Fibroblast of peridontal ligament (primary cell): ENCODE results near the gene KCNMA1.

ENCODE experiments used
- DNase-seq: peaks from one replicate; pipeline ENCODE4 v3.0.0-alpha.2; 2010; ENCODE audit errors: extremely low read depth

KCNMA1 gene

GRCh38 chr10:77560052-77560451 is 77.6 kb downstream of the KCNMA1 start:
- no peak for DNase-seq

DNA sequence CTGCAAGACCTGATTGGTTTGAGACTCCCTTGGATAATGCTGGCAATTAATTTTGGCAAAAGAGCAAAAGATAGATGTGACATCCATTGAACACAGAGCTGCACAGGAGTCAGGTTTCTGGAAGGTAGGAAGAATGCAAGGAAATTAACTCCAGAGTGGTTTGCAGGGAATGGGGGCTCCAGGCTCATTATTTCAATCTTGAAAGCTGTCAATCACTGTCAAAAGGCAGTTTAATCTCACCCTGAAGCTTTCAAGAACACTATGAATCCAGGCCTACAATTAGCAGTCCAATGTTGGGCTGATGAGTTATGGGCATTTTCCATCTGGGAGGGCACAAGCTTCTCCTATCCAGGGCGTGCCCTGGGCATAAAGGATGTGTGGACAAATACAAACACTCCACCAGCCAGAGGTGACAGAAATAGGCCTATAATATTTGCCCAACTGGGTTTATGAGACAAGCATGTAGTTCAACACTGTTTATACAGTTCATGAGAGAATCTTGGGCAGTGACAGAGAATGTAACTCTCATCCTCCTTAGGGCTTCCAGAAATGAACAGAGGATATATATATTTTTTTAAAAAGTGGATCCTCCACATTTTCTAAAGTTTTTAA is 80.5 kb downstream of the KCNMA1 start:
- DNase-seq: no peak

GRCh38 chr10:77555591-77556212 is 81.9 kb downstream of the KCNMA1 start:
- DNase-seq: peak; percentile 75

- DNase-seq: no peak
Observed at GRCh38 chr10:77554996-77555397, 82.6 kb downstream of the KCNMA1 start.

DNA sequence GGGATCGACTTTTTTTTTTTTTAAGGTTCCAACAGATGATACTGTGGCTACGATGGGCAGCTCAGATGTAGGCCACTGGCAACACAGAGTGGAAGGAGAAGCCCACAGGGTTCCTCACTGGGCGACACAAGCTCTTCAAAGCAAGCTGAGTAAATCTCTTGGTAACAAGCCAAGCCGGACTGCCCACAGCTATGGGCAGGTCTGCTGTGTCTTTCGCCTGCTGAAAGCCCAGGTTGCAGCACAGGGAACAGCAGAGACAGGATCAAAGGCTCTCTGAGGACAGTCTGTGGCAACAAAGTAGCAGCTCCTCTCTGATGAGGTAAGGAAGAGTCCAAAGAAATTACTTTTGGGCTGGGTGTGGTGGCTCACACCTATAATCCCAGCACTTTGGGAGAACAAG is 83.6 kb downstream of the KCNMA1 start:
- no peak for DNase-seq

DNA sequence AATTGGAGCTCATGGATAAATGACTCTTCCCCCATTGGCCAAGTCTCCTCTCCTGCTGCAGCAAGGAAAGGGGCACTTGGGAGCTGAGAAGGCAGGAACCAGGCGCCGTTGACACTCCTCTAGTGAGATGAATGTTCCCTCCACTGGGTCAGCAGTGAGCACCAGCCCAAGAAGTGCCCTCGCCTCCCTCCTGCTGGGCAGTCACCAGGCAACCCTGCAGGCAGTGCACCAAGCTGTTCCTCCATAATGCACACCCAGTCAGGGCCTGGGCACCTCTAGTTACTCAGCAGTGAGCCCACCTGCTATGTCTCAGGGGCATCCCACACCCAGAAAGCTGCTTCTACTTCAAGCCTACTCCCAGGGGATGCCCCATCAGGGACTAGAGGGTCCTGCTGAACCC is 84.3 kb downstream of the KCNMA1 start:
- no peak for DNase-seq

DNA sequence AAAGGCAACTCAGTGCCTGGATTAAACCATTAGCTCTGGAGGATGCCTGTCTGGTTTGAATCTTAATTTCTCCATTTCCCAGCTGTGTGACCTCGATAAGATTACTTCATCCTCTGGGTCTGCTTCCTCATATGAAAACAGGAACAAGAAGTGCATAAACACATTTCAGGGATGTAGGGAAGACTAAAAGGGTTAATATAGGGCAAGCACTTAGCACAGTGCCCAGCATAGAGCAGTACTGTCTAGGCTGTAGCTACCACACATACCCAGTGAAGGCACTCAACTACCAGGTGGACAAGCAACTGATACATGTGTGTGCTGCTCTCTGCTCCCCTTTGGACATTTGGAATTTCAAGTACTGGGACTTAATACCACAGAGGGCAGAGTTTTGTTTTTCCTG is 85.4 kb downstream of the KCNMA1 start:
- DNase-seq: no peak

GRCh38 chr10:77550378-77550777 is 87.2 kb downstream of the KCNMA1 start:
- DNase-seq: no peak

- DNase-seq: no peak
Observed at GRCh38 chr10:77548671-77549070, 88.9 kb downstream of the KCNMA1 start.

GRCh38 chr10:77548157-77548556 is 89.5 kb downstream of the KCNMA1 start:
- no peak for DNase-seq

DNA sequence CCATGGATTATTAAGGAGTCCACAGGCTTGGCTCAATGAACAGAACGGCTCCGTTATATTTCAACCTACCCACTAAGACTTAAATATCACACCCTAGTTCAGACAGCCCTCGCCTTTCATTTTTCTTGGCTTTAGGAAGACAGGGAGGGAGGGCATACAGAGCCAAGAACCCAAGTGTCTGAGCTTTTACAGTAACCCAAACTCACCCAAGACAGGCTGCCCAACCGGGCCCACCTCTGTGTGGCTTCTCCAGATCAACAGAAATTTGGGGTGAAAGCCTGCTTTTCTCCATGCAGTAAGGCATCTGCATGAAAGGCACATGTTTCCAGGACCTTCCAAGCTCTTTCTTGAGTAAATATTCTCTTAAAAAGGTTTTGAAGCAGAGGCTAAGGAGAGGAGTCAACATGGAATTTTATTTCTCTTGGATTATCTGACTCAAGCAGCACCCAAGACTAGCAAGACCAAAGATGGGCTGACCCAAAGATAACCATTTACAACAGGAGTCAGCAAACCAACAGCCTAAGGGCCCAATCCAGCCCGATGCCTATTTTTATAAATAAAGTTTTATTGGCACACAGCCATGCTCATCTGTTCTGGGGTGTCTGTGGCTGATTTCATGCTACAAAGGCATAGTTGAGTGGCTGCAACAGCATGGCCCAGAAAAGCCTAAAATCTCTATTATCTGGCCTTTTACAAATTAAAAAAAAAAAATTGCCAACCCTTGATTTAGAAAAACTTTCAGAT is 90.1 kb downstream of the KCNMA1 start:
- DNase-seq: no peak

GRCh38 chr10:77546042-77546441 is 91.6 kb downstream of the KCNMA1 start:
- DNase-seq: no peak

GRCh38 chr10:77545585-77545984 is 92.0 kb downstream of the KCNMA1 start:
- DNase-seq: no peak

GRCh38 chr10:77544617-77545016 is 93.0 kb downstream of the KCNMA1 start:
- peak; percentile 65 for DNase-seq

- no peak for DNase-seq
Observed at GRCh38 chr10:77542710-77543259, 94.8 kb downstream of the KCNMA1 start.

- no peak for DNase-seq
Observed at GRCh38 chr10:77541944-77542343, 95.7 kb downstream of the KCNMA1 start.

DNA sequence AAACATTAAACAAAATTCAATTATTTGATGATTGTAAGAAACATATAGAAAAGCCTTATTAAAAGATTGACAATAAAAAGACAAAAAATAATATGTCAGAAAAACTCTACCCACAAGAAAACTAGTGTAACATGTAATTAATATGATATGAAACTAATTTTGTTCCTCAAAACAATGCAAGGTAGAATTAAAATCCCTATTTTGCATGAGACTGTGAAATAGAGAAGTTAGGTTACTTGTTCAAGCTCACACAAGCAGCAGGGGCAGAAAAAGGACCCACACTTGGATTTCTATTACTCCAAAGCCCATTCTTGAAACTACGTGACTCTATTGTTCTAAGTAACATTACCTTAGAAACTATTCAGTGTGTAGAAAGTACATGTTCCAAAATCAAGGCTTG is 96.4 kb downstream of the KCNMA1 start:
- DNase-seq: no peak

- no peak for DNase-seq
Observed at GRCh38 chr10:77539147-77539935, 98.3 kb downstream of the KCNMA1 start.

DNA sequence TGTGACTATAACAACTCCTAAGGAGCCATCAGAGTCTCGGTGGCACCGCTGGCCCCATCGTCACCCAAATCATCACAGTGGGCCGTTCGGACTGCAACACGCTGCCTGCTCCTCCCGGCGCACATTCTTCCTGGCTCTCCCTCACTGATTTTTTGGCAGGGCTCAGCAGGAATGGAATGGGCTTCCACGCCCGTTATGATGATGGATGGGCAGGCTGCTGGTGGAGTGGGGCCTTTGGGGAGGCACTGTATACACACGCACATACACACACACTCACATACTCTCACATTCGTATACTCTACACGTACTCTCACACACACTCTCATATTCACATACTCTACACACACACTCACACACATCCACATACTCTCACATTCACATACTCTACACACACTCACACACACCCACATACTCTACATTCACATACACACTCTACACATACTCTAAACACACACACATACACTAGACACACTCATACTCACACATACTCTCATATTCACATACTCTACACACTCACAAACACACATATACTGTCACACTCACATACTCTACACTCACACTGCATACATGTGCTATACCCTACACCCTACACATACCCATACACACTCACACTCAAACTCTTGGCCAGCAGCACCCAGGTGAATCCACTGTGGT is 99.8 kb downstream of the KCNMA1 start:
- no peak for DNase-seq

DNA sequence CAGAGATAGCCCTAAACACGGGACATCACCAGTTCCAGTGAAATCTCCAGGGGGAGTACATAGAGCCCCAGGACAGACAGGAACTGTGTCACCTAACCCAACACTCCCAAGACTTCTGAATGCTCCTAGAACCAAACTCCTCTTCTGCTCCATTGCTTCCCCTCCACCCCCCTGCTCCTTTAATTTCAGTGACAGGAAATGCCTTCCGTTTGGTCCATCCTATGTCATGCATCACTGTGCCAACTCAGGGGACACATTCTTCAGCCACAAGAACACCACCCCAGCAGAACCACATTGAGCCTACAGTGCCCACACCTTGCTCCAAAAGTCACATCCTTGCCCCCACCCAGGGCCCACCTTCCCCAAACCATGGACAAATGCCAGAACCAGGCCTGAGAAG is 100.5 kb downstream of the KCNMA1 start:
- no peak for DNase-seq

GRCh38 chr10:77533887-77534278 is 103.7 kb downstream of the KCNMA1 start:
- DNase-seq: no peak
